Measurements from ENCODE around the gene ANO2.

The ANO2 gene

DNA sequence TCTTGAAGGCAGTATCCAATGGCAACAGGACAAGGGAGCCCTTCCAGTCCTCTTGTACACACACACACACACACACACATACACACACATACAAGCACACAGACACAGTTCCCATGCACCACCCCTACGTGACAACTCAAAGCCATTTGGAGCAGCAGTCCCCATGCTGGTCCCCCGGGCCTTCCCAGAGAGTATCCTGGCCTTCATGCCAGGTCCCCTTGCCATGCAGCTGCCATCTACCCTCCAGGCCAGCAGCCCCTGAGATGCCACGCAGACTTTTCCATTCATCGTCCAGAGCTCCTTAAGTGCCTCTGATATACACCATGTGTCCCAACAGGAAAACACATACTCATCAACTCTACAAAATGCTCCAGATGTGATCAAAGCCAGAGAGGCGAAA is 159.5 kb downstream of the ANO2 start:
- Histone ChIP-seq H3K9me2 (replicated peaks; ENCODE audit: control insufficient read depth, low read length) (no peaks in the 10 kb centered on the region), H3F3A (ENCODE audit: control insufficient read depth, insufficient read depth) (no peaks in the 10 kb centered on the region)

DNA sequence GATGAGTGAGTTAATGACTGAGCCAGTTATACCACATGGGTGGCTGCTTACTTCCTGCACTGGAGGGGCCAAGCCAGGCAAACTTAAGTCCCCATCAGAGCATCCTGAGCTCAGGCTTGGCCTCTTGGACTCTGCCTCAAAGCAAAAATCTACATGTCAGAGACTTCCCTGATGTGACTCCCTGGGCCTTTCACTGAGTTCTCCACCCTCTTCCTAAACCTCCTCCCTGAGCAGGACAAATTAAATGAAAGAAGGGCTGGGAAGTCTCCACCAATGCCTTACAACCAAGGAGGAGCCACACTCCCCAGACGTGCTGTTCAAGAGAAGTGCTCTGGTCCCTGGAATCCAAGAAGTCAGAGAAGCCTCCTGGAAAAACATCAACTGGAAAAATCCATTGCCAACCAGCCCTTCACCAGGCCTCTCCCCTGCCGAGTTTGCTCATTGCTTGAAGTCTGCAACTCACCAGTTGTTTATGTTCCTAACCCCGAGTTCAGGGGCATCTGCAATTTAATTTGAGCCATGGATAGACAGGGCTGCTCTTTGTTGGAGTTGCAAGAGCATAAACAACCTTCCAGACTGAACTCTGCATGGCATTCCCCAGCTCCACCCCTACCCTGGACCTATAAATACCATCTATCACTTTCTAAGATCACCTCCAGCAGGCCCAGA is 160.5 kb downstream of the ANO2 start:
- Histone ChIP-seq H3K4me3 (ENCODE audit: low read length) (no peak overlapping the region), H3K4me1 (ENCODE audit: control insufficient read depth, low read length) (no peaks in the 10 kb centered on the region), H3K36me3 (ENCODE audit: control insufficient read depth, low read length) (no peaks in the 10 kb centered on the region), H3K27me3 (ENCODE audit: control insufficient read depth, low read length) (no peaks in the 10 kb centered on the region), H4K20me1 (ENCODE audit: control insufficient read depth, insufficient read depth, low read depth, low read length) (no peaks in the 10 kb centered on the region), H3K79me2 (ENCODE audit: control insufficient read depth, low read length) (no peaks in the 10 kb centered on the region), H3K27ac (ENCODE audit: low read depth, low read length) (no peak overlapping the region), H3K9me3 (ENCODE audit: control insufficient read depth, insufficient read depth, low read length) (no peaks in the 10 kb centered on the region), H3F3A (ENCODE audit: control insufficient read depth, insufficient read depth) (no peaks in the 10 kb centered on the region), H3K9me2 (replicated peaks; ENCODE audit: control insufficient read depth, low read length) (no peaks in the 10 kb centered on the region; the same call in 1 of the 2 replicates), H3K4me2 (ENCODE audit: low read length) (no peak overlapping the region)
- TF ChIP-seq EZH2phosphoT487 (IDR thresholded peaks at IDR 0.05; ENCODE audit: borderline replicate concordance, low read length), result no peak
- TF ChIP-seq, protein P1, sequence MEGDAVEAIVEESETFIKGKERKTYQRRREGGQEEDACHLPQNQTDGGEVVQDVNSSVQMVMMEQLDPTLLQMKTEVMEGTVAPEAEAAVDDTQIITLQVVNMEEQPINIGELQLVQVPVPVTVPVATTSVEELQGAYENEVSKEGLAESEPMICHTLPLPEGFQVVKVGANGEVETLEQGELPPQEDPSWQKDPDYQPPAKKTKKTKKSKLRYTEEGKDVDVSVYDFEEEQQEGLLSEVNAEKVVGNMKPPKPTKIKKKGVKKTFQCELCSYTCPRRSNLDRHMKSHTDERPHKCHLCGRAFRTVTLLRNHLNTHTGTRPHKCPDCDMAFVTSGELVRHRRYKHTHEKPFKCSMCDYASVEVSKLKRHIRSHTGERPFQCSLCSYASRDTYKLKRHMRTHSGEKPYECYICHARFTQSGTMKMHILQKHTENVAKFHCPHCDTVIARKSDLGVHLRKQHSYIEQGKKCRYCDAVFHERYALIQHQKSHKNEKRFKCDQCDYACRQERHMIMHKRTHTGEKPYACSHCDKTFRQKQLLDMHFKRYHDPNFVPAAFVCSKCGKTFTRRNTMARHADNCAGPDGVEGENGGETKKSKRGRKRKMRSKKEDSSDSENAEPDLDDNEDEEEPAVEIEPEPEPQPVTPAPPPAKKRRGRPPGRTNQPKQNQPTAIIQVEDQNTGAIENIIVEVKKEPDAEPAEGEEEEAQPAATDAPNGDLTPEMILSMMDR (IDR thresholded peaks at IDR 0.05; ENCODE audit: low read depth, low read length, poor library complexity, severe bottlenecking), result no peak

More for the DNA sequence above, 159.5 kb downstream of the ANO2 start:
- 0 out of 2 replicates have a peak, but pooled peaks cover under 1% of the 10 kb centered on the region for H3K27me3 ChIP-seq (ENCODE audit: control insufficient read depth, low read length)
- no peaks in the 10 kb centered on the region for H3K79me2 ChIP-seq (ENCODE audit: control insufficient read depth, low read length)
- H3K27ac ChIP-seq (ENCODE audit: low read depth, low read length), result no peak overlapping the region
- no peaks in the 10 kb centered on the region for H4K20me1 ChIP-seq (ENCODE audit: control insufficient read depth, insufficient read depth, low read depth, low read length)
- TF ChIP-seq EZH2phosphoT487 (IDR thresholded peaks at IDR 0.05; ENCODE audit: borderline replicate concordance, low read length), result no peak
- TF ChIP-seq, protein P1 (IDR thresholded peaks at IDR 0.05; ENCODE audit: low read depth, low read length, poor library complexity, severe bottlenecking), result no peak
- no peaks in the 10 kb centered on the region for H3K36me3 ChIP-seq (ENCODE audit: control insufficient read depth, low read length)
- no peak overlapping the region for H3K4me2 ChIP-seq (ENCODE audit: low read length)
- no peaks in the 10 kb centered on the region for H3K4me1 ChIP-seq (ENCODE audit: control insufficient read depth, low read length)
- H3K9me3 ChIP-seq (ENCODE audit: control insufficient read depth, insufficient read depth, low read length), result no peaks in the 10 kb centered on the region
- no peak overlapping the region for H3K4me3 ChIP-seq (ENCODE audit: low read length)

DNA sequence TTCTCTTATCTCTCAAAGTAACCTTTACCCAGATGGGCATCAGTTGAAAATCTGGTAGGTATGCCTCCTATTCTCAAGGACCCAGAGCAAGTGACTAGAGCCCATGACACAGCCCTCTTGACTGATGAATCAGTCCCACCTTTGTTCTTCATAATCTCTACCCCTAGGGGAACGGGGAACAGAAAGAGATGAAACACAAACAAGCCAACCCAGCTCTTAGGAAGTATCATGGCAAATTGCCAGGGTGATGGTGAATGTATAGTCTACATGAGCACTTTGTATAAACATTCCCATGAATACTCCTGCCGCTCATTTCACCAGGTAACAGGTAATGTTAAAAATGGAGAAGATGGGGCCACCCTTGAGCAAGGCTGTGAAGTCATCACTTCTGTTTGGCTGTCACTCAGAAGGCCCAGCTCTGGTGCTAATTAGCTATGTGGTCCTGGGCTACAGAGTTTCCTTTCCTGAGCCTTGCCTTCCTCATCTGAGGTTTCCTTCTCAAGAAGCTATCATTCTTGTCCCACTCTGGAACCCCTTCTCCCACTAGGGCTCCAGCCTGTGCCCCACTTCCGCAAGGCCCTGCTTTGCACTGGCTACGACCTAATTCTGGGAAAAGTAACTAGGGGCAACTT is 161.7 kb downstream of the ANO2 start:
- H3K27ac ChIP-seq (ENCODE audit: low read depth, low read length), result no peak overlapping the region
- no peak overlapping the region for H3K4me3 ChIP-seq (ENCODE audit: low read length)
- no peaks in the 10 kb centered on the region for H3F3A ChIP-seq (ENCODE audit: control insufficient read depth, insufficient read depth)
- no peaks in the 10 kb centered on the region for H3K27me3 ChIP-seq (ENCODE audit: control insufficient read depth, low read length)
- no peak for TF ChIP-seq EZH2phosphoT487 (IDR thresholded peaks at IDR 0.05; ENCODE audit: borderline replicate concordance, low read length)
- TF ChIP-seq, protein P1 (IDR thresholded peaks at IDR 0.05; ENCODE audit: low read depth, low read length, poor library complexity, severe bottlenecking), result no peak
- H3K79me2 ChIP-seq (ENCODE audit: control insufficient read depth, low read length), result no peaks in the 10 kb centered on the region
- no peak overlapping the region for H3K4me2 ChIP-seq (ENCODE audit: low read length)
- no peaks in the 10 kb centered on the region for H3K9me3 ChIP-seq (ENCODE audit: control insufficient read depth, insufficient read depth, low read length)
- H4K20me1 ChIP-seq (ENCODE audit: control insufficient read depth, insufficient read depth, low read depth, low read length), result no peaks in the 10 kb centered on the region
- no peaks in the 10 kb centered on the region for H3K4me1 ChIP-seq (ENCODE audit: control insufficient read depth, low read length)
- no peaks in the 10 kb centered on the region; the same call in 1 of the 2 replicates for H3K9me2 ChIP-seq (replicated peaks; ENCODE audit: control insufficient read depth, low read length)
- no peaks in the 10 kb centered on the region for H3K36me3 ChIP-seq (ENCODE audit: control insufficient read depth, low read length)

Data from DOHH2 (cell line).